ENCODE data around the gene ERCC4.

The ERCC4 gene

GRCh38 chr16:13994239-13995106, 74.5 kb downstream of the ERCC4 start:
- DNase-seq: no peak

GRCh38 chr16:13995194-13995593, 75.2 kb downstream of the ERCC4 start:
- no peak for DNase-seq

- no peak for DNase-seq
Measured at GRCh38 chr16:13996778-13997288, 76.9 kb downstream of the ERCC4 start.

GRCh38 chr16:13997526-13997925, 77.6 kb downstream of the ERCC4 start:
- no peak for DNase-seq

GRCh38 chr16:13997933-13998332, 78.0 kb downstream of the ERCC4 start:
- no peak for DNase-seq

GRCh38 chr16:13999071-13999894, 79.3 kb downstream of the ERCC4 start:
- DNase-seq: no peak

GRCh38 chr16:13999895-14000425, 80.0 kb downstream of the ERCC4 start:
- DNase-seq: no peak

GRCh38 chr16:14001521-14001920, 81.6 kb downstream of the ERCC4 start:
- DNase-seq: no peak

Measured in fibroblast of skin of back (primary cell).